GM04503 (cell line): ENCODE measurements around the gene PPP4R3B.
"Not testable (repeated sequence)": the region's sequence is repeated elsewhere in the genome, so short reads cannot be mapped to it uniquely, and the experiment has no call there.

Experiments
- DNase-seq: peaks from one replicate; pipeline ENCODE4 v3.0.0-alpha.2; 2012; ENCODE audit warnings: low read depth

Gene PPP4R3B

DNA sequence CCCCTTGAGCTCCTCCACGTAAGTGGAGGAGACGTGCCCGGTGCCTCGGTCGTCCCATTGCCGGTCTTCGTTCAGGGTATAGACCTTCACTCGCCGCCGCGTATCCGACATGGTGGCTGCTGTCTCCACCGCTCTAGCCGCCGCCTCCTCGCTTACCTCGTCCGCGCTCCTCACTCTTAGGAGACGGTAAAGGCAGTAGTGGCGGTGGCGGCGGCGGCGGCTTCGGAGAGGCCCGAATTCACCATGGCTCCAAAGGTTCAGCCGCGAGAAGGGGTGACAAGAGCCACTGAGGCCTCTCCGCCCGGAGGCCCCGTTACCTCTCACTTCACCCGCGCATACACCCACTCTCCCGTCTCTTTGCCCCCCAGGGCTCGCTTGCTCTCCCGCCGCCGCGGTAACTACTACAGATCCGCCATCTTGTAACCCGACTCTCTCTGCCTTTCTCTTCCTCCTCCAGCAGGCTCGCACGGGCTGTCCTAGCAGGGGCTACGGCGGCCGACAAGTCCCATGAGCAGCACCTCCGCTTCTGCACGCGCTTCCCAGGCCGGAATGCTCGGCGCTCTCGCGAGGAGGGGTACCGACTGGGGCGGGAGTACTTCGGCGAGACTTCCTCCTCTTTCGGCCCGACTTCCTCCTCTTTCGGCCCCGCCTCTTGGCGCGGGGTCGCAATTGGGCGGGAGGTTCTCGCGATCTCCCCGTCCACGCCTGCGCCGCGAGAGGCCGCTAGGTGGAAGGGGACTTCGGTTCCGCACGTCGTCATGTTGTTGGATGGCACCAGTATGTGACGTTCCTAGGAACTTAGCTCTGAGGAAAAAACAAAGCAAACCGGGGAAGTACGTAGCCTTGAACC lies at the start of gene PPP4R3B:
Gene PPP4R3B (minus strand): TSS at position 448 of the 850 bp plus-strand sequence. CDS start 337 bp downstream, at position 111.
- DNase-seq, result peak; percentile 96

GRCh38 chr2:55653255-55653654 lies 35.8 kb upstream of the PPP4R3B start:
- no peak for DNase-seq

DNA sequence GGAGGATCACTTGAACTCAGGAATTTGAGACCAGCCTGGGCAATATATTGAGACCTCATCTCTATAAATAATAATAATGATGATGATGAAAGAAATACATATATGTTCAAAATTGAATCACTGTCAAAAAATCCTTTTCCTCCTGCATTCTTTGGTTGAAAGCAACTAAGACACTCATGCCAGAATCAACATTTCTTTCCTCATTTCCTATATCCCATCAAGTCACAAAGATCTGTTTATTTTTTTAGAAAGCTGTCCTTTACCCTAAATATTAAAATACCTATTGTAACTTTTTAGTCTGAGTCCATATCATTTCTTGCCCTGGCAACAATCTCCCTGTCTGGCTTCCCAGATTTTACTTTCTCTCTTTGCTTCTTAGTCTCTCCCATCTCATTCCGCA lies 31.8 kb upstream of the PPP4R3B start:
- no peak for DNase-seq

- DNase-seq, result no peak
These were observed 19.4 kb upstream of the PPP4R3B start for GRCh38 chr2:55636831-55637230.

GRCh38 chr2:55628931-55629330 lies 11.5 kb upstream of the PPP4R3B start:
- DNase-seq, result no peak

- no peak for DNase-seq
These were observed 10.5 kb upstream of the PPP4R3B start for GRCh38 chr2:55627915-55628314.

- DNase-seq, result no peak
These were observed 4.4 kb upstream of the PPP4R3B start for GRCh38 chr2:55621802-55622201.

DNA sequence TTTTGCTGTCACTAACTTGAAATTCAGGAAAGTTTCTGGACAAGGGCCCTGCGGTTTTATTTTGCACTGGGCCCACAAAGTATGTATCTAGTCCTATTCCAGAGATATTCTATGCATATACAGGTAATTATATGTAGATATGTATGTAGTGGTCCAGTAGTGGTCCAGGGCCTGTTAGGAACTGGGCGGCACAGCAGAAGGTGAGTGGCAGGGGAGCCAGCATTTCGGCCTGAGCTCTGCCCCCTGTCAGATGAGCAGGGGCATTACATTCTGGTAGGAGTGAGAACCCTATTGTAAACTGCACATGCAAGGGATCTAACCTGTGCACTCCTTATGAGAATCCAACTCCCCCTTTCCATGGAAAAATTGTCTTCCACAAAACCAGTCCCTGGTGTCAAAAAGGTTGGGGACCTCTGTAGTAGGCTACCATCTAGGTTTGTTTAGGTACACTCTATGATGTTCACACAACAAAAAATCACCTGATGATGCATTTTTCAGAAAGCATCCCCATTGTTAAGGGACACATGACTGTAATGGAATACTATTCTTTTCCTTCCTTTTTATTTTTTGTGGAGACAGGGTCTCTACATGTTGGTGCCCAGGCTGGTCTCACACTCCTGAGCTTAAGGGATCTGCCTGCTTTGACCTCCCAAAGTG lies 2.8 kb upstream of the PPP4R3B start:
- no peak for DNase-seq

DNA sequence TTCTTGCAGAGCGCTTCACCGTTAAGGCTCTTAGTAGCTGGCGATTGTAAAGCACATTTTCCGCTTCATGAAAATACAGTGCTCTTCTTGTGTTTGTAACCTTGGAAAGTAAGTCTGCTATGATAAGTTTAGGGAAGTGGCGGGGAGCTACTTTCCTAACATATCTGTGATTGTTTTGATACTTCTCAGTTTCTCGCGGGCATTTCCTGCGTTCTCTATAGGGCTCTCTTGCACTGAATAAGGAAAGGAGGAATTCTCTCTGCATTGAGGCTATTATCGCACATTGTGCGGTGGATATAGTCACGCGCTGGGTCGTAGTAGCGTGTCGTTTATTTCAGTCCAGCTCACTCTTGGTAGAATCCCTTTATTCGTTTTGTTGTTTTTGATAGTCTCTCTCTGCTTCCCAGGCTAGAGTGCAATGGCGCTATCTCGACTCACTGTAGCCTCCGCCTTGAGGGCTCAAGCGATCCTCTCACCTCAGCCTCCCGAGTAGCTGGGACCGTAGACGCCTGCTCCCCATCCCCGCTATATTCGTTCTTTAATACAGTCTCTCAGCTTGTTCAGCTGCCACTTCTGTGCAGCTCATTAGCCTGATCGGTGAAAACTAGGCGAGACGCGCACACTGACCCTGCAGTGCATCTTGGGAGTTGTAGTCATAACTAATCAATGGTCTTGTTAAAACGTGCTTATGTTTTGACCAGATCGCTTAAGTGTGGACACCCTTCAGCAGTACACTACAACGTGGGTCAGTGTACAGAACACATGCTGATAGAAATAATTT lies 1.0 kb upstream of the PPP4R3B start:
- DNase-seq, result peak; percentile 10

GRCh38 chr2:55618025-55618274 lies 528 bp upstream of the PPP4R3B start:
- DNase-seq, result no peak

GRCh38 chr2:55616551-55617174 lies 759 bp downstream of the PPP4R3B start:
- peak; percentile 17 for DNase-seq

GRCh38 chr2:55611997-55612396 lies 5.4 kb downstream of the PPP4R3B start:
- DNase-seq, result no peak

DNA sequence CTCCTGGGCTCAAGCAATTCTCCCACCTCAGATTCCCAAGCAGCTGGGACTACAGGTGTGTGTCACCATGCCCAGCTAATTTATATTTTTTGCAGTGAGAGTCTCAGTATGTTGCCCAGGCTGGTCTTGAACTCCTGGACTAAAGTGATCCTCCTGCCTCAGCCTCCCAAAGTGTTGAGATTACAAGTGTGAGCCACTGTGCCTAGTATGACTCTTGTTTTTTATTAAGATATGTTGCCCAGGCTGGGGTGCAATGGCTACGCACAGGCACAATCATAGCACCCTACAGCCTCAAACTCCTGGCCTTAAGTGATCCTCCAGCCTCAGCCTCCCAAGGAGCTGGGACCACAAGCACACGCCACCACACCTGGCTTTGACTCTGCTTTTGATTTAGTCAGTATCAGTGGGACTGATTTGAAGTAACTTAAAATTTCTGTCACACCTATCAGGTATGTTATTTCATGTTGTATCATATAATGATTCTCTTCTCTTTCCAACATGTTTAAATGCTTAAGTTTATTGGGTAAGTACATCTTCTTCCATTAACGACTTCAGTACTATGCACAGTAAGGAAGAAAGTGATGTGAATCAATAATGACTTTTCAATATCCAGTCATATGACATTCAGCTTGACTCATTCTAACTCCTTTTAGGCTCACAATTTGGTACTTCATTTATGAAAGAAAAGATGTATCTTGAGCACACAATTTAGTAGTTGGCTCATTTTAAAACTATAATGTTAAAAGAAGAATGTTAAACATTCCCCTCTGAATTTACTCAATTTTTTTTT lies 6.3 kb downstream of the PPP4R3B start:
- DNase-seq, result no peak

GRCh38 chr2:55609938-55610578 lies 7.4 kb downstream of the PPP4R3B start:
- DNase-seq, result no peak

GRCh38 chr2:55609193-55609794 lies 8.1 kb downstream of the PPP4R3B start:
- no peak for DNase-seq

- DNase-seq, result no peak
These were observed 9.7 kb downstream of the PPP4R3B start for GRCh38 chr2:55607717-55608116.

DNA sequence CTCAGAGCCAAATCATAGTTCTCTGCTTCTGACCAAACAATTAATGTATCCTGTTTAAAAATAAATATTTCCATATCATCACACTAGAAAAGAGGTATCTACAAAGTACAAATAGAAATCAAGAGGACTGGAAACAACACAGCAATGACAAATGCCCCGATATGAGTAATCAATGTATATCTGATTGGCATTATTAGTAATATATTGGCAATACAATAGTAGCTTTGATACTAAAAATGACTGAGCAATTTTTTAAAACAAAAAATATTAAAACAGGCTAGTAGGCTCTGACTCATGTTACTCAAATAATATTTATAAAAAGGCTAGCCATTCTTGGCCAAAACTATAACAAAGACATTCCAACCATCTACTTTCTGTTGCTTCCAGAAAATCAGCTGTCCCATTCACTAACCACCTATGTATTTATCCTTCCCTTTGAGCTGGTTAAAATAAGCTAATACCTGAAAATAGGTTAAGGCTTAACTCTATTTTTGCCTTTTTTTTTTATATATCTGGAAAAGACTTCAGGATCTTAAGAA lies 13.3 kb downstream of the PPP4R3B start:
- no peak for DNase-seq

DNA sequence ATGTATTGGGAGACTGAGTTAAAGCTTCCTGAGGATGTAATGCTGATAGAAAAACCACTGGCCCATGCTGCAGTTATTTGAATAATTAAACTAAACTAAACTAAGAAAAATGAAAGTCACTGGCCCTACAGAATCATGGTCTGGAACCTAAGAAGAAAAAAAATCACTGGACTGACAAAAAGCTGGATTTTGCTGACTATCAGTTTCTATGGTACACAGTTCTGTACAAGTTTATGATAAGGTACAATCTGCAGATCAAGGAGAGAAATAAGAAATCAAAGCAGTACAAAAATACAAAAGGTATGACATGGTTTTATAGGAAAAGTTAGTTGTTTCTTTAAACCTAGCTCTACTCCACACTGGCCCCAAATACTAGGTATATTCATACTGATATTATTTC lies 15.6 kb downstream of the PPP4R3B start:
- DNase-seq, result no peak

DNA sequence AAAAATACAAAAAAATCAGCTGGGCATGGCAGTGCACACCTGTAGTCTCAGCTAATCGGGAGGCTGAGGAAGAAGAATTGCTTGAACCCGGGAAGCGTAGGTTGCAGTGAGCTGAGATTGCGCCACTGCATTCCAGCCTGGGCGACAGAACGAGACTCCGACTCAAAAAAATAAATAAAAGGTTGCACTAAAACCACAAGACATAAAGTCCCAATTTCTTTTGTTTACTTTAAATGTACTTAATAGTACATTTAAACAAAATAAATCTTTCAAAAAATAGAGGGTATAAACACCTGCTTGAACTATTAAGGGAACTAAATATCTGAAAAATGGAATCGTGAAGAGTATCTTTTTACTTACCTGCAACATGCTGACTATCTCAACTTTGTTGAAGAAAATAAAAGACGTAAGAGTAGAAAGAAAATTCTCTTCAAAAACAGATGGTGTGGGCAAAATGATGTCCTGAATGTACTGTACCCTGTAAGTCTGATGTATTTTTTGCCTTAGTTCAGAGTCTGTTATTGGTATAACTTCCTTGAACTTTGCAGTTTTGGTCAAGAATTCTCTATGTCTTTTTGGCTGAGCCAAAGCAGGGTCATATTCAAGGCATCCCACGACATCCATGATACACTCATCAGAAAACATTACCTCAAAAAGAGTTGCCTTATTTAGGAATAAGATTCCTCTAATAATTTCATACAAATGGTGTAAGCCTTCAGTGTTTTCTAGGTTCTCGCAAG lies 19.2 kb downstream of the PPP4R3B start:
- DNase-seq, result no peak

DNA sequence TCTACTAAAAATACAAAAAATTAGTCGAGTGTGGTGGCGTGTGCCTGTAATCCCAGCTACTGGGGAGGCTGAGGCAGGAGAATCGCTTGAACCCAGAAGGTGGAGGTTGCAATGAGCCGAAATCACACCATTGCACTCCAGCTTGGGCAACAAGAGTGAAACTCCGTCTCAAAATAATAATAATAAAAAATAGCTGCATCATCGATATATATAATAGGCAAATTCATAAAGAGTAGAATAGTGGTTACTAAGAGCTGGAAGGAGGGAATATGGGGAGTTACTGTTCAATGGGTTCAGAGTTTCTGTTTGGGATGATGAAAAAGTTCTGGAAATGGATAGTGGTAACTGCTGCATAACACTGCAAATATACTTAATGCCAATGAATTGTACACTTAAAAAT lies 20.6 kb downstream of the PPP4R3B start:
- DNase-seq, result not testable (repeated sequence)
